ENCODE measurements around the gene LMO7.

LMO7 gene

DNA sequence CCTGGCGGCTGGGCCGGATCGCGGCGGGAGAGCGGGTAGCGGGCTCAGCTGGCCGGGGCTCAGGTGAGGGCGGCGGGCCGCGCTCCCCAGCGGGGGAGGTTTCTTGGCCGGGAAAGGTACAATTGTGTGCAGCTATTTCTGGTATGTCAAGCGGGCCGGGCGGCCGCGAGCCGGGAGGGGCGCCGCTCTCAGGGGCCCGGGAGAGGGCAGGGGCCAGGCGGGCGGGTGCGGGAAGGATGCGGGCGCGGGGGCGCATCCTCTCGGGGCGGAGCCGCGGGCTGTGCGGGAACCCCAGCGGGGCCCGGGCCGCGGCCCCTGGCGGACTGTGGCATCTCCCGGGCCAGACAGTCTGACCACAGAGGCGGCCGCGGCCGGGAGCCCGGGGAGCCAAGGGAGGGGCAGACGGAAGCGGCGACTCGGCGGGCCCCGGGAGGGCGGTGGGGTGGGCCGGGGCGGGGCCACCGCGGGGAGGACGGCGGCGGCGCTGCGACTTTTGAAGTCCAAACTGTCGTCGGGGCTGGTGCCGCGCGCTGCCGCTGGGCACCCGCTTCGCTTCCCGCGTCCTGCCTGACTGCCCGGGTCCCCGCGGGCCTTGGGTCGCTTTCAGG is at the start of gene LMO7:
Gene LMO7 (plus strand): TSS at position 503 of the 608 bp plus-strand sequence. CDS start 328 bp downstream, outside the sequence.
- TF ChIP-seq, protein P1, sequence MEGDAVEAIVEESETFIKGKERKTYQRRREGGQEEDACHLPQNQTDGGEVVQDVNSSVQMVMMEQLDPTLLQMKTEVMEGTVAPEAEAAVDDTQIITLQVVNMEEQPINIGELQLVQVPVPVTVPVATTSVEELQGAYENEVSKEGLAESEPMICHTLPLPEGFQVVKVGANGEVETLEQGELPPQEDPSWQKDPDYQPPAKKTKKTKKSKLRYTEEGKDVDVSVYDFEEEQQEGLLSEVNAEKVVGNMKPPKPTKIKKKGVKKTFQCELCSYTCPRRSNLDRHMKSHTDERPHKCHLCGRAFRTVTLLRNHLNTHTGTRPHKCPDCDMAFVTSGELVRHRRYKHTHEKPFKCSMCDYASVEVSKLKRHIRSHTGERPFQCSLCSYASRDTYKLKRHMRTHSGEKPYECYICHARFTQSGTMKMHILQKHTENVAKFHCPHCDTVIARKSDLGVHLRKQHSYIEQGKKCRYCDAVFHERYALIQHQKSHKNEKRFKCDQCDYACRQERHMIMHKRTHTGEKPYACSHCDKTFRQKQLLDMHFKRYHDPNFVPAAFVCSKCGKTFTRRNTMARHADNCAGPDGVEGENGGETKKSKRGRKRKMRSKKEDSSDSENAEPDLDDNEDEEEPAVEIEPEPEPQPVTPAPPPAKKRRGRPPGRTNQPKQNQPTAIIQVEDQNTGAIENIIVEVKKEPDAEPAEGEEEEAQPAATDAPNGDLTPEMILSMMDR (IDR thresholded peaks at IDR 0.05; ENCODE audit: low read depth, low read length, missing control alignments): peak; percentile 3
- DNase-seq (ENCODE audit: low read depth): no peak
- H3K4me3 ChIP-seq (ENCODE audit: low read depth, low read length): peak within 1 kb of the TSS; percentile 96

DNA sequence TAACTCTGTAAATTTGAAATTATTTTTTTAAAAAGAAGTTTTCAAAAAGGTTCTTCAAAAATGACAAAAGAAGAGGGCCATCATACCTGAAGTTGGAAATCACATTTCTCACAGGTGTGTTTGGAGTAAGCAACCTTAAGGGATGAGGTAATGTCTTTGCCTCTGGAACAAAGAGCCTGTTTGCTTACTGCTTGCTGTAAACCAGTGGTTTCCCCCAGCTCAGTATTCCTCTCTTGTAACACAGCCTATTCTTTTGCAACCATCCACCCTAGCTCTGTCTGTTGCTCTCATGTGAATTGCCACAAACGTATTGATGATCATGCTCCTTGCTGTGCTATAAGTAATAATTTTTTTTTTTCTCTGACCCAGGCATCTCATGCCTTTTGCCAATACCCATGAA is 48.5 kb upstream of the LMO7 start:
- TF ChIP-seq, protein P1 (IDR thresholded peaks at IDR 0.05; ENCODE audit: low read depth, low read length, missing control alignments): no peak
- H3K4me3 ChIP-seq (ENCODE audit: low read depth, low read length): no peak overlapping the region
- no peak for DNase-seq (ENCODE audit: low read depth)

DNA sequence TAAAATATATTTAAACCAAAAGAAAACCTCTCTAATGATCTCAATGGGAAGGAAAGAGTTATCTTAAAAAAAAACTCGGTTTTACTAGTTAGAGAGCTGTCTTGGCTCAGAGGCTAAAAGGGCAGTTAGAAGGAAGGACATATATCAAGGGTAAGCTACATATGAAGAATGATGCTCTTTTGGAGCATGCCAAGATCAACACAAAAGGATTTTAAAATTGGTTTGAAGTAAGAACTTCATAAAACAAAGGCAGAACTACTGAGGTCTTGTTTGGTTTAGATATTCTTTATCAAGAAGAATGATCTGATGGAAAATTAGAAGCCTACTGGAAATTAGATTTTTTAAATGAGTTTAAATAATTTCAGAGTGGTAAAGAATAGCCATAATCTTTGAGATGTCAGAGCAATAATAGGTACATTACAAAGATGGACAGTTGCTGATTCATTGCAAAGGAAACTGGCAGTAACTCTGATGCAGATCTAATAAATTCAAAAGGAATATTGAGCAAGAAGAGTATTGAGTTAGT is 39.4 kb upstream of the LMO7 start:
- no peak overlapping the region for H3K4me3 ChIP-seq (ENCODE audit: low read depth, low read length)
- TF ChIP-seq, protein P1 (IDR thresholded peaks at IDR 0.05; ENCODE audit: low read depth, low read length, missing control alignments): no peak
- no peak for DNase-seq (ENCODE audit: low read depth)

DNA sequence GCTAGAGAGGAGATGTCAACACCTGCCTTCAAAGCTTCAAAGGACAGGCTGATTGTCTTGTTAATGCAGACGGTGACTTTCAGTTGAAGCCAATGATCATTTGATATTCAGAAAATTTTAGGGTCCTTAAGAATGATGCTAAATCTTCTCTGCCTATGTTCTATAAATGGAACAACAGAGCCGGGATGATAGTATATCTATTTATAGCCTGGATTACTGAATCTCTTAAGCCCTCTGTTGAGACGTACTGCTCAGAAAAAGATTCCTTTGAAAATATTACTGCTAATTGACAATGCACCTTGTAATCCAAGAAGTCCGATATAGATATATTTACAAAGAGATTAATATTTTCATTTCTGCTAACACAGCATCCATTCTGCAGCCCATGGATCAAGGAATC is 35.8 kb upstream of the LMO7 start:
- H3K4me3 ChIP-seq (ENCODE audit: low read depth, low read length): no peak overlapping the region

DNA sequence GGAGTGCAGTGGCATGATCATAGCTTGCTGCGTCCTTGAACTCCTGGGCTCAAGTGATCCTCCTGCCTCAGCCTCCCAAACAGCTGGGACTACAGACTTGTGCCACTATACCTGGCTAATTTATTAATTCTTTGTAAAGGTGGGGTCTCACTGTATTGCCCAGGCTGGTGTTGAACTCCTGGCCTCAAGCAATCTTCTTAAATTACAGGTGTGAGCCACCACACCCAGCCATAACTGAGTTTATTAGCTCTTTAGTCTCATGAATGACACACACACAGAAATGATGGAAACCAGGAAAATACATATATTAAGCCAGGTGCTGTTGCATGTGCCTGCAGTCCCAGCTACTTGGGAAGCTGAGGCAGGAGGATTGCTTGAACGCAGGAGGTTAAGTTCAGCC is 33.1 kb upstream of the LMO7 start:
- DNase-seq (ENCODE audit: low read depth): no peak
- H3K4me3 ChIP-seq (ENCODE audit: low read depth, low read length): no peak overlapping the region
- TF ChIP-seq, protein P1 (IDR thresholded peaks at IDR 0.05; ENCODE audit: low read depth, low read length, missing control alignments): no peak

More for the DNA sequence above, 35.8 kb upstream of the LMO7 start:
- no peak for DNase-seq (ENCODE audit: low read depth)
- TF ChIP-seq, protein P1 (IDR thresholded peaks at IDR 0.05; ENCODE audit: low read depth, low read length, missing control alignments): no peak

DNA sequence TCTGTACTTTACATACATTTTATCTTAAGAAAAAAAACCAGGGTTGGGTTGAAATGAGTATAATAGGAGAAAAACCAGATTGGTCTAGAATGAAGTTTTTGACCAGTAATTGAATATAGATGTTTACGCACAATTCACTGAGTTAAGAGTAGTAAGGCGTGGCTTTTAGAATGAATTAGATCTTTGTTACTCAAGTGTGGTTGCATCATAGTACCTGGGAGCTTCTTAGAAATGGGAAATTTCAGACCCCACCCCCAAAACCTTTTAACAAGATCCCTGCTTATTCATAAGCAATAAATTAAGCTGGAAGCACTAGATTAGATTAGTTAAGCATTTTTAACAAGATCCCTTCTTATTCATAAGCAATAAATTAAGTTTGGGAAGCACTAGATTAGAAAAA is 28.7 kb upstream of the LMO7 start:
- TF ChIP-seq, protein P1 (IDR thresholded peaks at IDR 0.05; ENCODE audit: low read depth, low read length, missing control alignments): no peak
- no peak for DNase-seq (ENCODE audit: low read depth)
- no peak overlapping the region for H3K4me3 ChIP-seq (ENCODE audit: low read depth, low read length)

DNA sequence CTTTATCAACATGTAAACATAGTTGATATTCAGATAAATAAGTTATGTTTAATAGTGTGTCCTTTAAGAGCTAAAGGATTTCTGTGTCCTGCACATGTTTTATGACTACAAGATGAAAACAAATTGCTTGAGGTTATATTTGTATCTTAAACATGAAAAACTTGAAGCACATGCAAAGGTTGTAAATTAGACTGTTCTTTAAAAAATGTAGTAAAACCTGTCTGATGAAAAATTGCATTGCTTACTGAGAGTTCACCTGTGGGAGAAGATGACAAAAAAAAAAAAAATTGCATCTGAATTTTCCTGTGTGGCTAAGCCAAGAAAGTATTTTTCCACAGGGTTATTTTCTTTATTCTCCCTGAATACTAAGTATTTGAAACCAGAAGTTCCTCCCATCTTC is 25.7 kb upstream of the LMO7 start:
- DNase-seq (ENCODE audit: low read depth): no peak
- no peak overlapping the region for H3K4me3 ChIP-seq (ENCODE audit: low read depth, low read length)
- TF ChIP-seq, protein P1 (IDR thresholded peaks at IDR 0.05; ENCODE audit: low read depth, low read length, missing control alignments): no peak
